Thoracic aorta (tissue), 2 donors: Measurements from ENCODE around the gene GULP1. TPM values are rescaled to one million over a fixed set of nuclear protein-coding genes. Genes with fewer than 3 reads are reported as not detected.

Experiments
- ATAC-seq: fragments of 150-250 bp; one replicate; pipeline ENCODE4 v1.8.0; 2017; ENCODE audit warnings: low read depth; ENCODE audit not compliant: insufficient number of reproducible peaks, low FRiP score
- DNase-seq: peaks from one replicate; pipeline ENCODE4 v3.0.0-alpha.2; 2020; ENCODE audit warnings: low spot score
- H3K27ac ChIP-seq, 2 donors: fragments of 200-600 bp; sonication (generic); 1 replicate in 1 of 2; 2 replicates in 1 of 2; pipeline ENCODE4 v1.5.1; 2016; ENCODE audit warnings: mild to moderate bottlenecking in 2 of 2, moderate library complexity in 2 of 2
- H3K27me3 ChIP-seq: fragments of 200-600 bp; sonication (generic); replicated peaks from 2 replicates; pipeline ENCODE4 v1.6.0; 2016; ENCODE audit warnings: mild to moderate bottlenecking; ENCODE audit not compliant: insufficient read depth
- H3K36me3 ChIP-seq: fragments of 200-600 bp; sonication (generic); one replicate; pipeline ENCODE4 v1.5.1; 2016
- H3K4me1 ChIP-seq, 2 donors: fragments of 200-600 bp; sonication (generic); 1 replicate in 1 of 2; 2 replicates in 1 of 2; pipeline versions ENCODE4 v1.5.1 to v1.6.0; 2016; ENCODE audit warnings: low read depth in 2 of 2, mild to moderate bottlenecking in 1 of 2; ENCODE audit not compliant: control insufficient read depth in 1 of 2
- H3K4me3 ChIP-seq: fragments of 200-600 bp; sonication (generic); 2 replicates; pipeline ENCODE4 v1.5.1; 2016; ENCODE audit warnings: mild to moderate bottlenecking
- H3K9me3 ChIP-seq: fragments of 200-600 bp; sonication (generic); 2 replicates; pipeline ENCODE4 v1.5.1; 2016
- total RNA-seq, 2 donors: library from RNA; depleted of rRNA; stranded (reverse); fragments of >200 nt; gene quantifications; one replicate each; pipeline versions ENCODE4 v1.1.0 to v1.2.3, GENCODE V29; 2016
- TF ChIP-seq, protein P1 (sequence below): fragments of 200-600 bp; sonication (generic); IDR thresholded peaks from one replicate; pipeline ENCODE4 v1.5.1; 2019; ENCODE audit warnings: antibody characterized with exemption

GULP1 gene
- total RNA-seq, 2 donors from 2014 or later: 64.0 to 80.9 TPM

DNA sequence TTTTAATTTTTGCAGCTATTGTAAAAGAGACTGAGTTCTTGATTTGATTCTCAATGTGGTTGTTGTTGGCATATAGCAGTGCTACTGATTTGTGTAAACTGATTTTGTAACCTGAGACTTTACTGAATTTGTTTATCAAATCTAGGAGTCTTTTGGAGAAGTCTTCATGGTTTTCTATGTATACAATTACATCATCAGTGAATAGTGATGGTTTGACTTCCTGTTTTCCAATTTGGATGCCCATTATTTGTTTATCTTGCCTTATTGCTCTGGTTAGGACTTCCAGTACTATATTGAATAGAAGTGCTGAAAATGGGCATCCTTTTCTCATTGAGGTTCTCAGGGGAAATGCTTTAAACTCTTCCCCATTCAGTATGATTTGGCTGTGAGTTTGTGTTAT lies 99.7 kb downstream of the GULP1 start:
- ATAC-seq (no peak), DNase-seq (no peak)
- Histone ChIP-seq H3K4me3 (no peak overlapping the region), H3K27ac (no peak overlapping the region), H3K36me3 (no peaks in the 10 kb centered on the region), H3K27me3 (no peaks in the 10 kb centered on the region), H3K4me1 (peaks cover 3 to 5% of the 10 kb centered on the region in 2 donors), H3K9me3 (peaks cover 8% of the 10 kb centered on the region)
- TF ChIP-seq, protein P1, sequence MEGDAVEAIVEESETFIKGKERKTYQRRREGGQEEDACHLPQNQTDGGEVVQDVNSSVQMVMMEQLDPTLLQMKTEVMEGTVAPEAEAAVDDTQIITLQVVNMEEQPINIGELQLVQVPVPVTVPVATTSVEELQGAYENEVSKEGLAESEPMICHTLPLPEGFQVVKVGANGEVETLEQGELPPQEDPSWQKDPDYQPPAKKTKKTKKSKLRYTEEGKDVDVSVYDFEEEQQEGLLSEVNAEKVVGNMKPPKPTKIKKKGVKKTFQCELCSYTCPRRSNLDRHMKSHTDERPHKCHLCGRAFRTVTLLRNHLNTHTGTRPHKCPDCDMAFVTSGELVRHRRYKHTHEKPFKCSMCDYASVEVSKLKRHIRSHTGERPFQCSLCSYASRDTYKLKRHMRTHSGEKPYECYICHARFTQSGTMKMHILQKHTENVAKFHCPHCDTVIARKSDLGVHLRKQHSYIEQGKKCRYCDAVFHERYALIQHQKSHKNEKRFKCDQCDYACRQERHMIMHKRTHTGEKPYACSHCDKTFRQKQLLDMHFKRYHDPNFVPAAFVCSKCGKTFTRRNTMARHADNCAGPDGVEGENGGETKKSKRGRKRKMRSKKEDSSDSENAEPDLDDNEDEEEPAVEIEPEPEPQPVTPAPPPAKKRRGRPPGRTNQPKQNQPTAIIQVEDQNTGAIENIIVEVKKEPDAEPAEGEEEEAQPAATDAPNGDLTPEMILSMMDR: no peak

DNA sequence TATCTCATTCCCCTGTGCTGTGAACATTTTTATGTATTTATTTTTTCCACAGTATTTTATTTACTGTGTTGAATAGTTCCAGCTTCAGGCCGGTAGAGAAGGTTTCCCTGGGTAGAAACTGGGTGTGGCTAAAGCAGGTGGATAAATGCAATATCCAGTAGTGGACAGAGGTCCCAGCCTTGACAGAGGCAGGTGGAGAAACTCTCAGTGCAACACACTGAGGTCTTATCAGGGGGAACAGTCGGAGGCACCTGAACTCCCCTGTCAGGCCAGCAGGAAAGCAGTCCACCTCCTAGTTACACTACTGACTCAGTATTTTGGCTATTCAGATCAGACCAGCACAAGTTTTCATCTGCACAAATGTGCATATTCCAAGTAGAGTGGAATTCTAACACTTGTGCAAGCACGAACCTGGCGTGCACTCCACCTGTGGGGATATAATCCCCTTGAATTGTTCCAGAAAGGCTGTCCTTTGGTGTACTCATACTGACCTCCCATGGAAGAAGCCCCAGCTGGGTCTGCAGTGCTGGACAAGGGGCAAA lies 103.3 kb downstream of the GULP1 start:
- Histone ChIP-seq H3K4me1 (peaks cover 0 to 19% of the 10 kb centered on the region in 2 donors), H3K4me3 (no peak overlapping the region), H3K27ac (no peak overlapping the region), H3K9me3 (peaks cover 8% of the 10 kb centered on the region), H3K27me3 (no peaks in the 10 kb centered on the region), H3K36me3 (no peaks in the 10 kb centered on the region)
- ATAC-seq (no peak), DNase-seq (no peak)
- TF ChIP-seq, protein P1: no peak

DNA sequence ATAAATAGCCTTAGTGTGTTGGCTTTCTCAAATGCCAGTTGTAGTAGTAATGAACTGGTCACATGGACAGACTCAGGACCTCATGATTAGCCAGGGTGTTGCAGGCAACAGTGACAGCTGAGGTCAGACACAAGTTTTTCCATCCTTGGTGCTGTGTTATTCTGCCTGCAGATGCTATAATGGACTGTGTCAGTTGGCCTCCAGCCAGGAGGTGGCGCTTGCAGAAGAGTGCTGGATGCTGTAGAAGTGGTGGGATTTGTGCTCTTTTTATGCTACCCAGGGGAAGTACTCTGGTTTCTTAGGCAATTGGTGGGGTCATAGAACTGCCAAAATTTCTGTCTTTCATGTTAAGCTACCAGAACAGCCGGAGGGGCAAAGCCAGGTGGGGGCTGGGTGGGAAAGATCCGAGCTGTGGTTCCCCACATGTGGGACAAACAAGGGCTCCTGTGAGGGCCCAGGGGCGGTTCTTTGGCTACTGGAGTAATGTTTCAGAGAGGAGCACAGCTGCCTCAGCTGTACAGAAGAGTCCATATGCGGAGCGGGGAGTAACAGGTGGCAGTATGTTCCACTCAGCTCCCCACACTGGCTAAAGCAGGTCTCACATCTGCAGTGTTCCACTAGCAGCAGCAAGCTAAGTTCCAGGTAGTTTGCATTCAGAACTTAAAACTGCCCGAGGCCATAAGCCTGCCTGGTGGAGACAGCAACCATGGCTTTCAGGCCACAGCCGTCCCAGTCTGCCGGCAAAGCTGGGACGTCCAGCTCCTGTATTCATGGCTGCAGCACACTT lies 104.4 kb downstream of the GULP1 start:
- DNase-seq (no peak), ATAC-seq (no peak)
- Histone ChIP-seq H3K27me3 (no peaks in the 10 kb centered on the region), H3K4me1 (peaks cover 0 to 19% of the 10 kb centered on the region in 2 donors), H3K9me3 (peaks cover 8% of the 10 kb centered on the region), H3K36me3 (no peaks in the 10 kb centered on the region), H3K4me3 (no peak overlapping the region), H3K27ac (no peak overlapping the region)
- TF ChIP-seq, protein P1: no peak

DNA sequence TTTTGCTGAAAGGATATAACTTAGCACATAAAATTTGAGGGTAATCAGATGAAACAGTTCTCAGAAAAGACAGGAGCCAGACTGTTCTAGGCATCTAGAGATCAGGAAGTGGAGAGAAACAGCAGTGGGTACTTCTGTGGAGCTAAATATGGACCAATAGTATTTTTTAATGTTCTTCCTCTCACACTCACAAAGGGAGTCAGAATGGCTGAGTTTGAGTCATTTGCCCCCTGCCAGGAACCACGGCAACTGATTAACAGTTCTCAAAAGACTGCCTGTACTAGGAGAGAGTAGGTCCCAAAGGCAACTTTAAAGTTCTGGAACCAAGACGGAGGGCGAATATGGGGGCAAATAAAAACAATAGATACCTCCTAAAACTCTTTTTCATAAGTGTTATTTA lies 107.5 kb downstream of the GULP1 start:
- Histone ChIP-seq H3K27ac (no peak overlapping the region), H3K27me3 (no peaks in the 10 kb centered on the region), H3K4me3 (no peak overlapping the region), H3K36me3 (no peaks in the 10 kb centered on the region), H3K9me3 (no peaks in the 10 kb centered on the region), H3K4me1 (peaks cover 0 to 19% of the 10 kb centered on the region in 2 donors)
- TF ChIP-seq, protein P1: no peak
- ATAC-seq: no peak
- DNase-seq: no peak

DNA sequence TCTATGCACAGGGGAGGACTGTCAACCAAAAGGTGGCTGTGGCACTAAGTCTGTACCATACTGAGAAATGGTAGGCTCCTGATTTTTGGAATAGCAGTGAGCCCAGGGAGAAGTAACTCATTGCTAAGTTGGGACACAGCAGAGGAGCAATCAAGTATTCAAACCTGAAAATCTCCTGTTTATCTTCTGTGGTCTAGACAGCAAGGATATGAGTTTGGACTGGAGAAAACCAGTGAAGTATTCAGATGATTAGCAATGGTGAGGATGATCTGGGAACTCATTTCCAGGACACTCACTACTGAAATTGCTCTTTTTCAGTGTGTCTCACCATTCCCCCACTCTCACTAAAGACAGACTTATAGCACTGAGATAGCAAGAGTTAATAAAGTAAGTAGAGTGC lies 112.0 kb downstream of the GULP1 start:
- no peak overlapping the region for H3K4me3 ChIP-seq
- TF ChIP-seq, protein P1: no peak
- ATAC-seq (no peak), DNase-seq (no peak)
- H3K27me3 ChIP-seq: no peaks in the 10 kb centered on the region
- no peak overlapping the region for H3K27ac ChIP-seq
- no peaks in the 10 kb centered on the region for H3K36me3 ChIP-seq
- peaks cover 0 to 7% of the 10 kb centered on the region in 2 donors for H3K4me1 ChIP-seq
- peaks cover 3% of the 10 kb centered on the region for H3K9me3 ChIP-seq
